Parathyroid adenoma (tissue), 2 donors: ENCODE data around the gene LZTFL1.

Source experiments
- H2AFZ ChIP-seq: fragments of 300-600 bp; sonication (generic); one replicate; pipeline ENCODE4 v1.7.0; 2017; ENCODE audit warnings: antibody characterized with exemption, mild to moderate bottlenecking
- H3K27ac ChIP-seq: fragments of 300-600 bp; sonication (generic); one replicate; pipeline ENCODE4 v1.7.0; 2017
- H3K27me3 ChIP-seq: fragments of 300-600 bp; sonication (generic); one replicate; pipeline ENCODE4 v1.7.0; 2017; ENCODE audit warnings: low read length; ENCODE audit not compliant: control insufficient read depth, insufficient read depth
- H3K36me3 ChIP-seq: fragments of 300-600 bp; sonication (generic); one replicate; pipeline ENCODE4 v1.7.0; 2017; ENCODE audit warnings: low read length; ENCODE audit not compliant: control insufficient read depth, insufficient read depth
- H3K4me1 ChIP-seq: fragments of 300-600 bp; sonication (generic); one replicate; pipeline ENCODE4 v1.7.0; 2017; ENCODE audit warnings: control low read depth
- H3K4me2 ChIP-seq: fragments of 300-600 bp; sonication (generic); one replicate; pipeline ENCODE4 v1.7.0; 2017; ENCODE audit warnings: low read length
- H3K4me3 ChIP-seq: fragments of 300-600 bp; sonication (generic); one replicate; pipeline ENCODE4 v1.7.0; 2017; ENCODE audit warnings: low read depth, low read length
- H3K79me2 ChIP-seq: fragments of 300-600 bp; sonication (generic); one replicate; pipeline ENCODE4 v1.7.0; 2017; ENCODE audit warnings: control low read depth
- H3K9ac ChIP-seq: fragments of 300-600 bp; sonication (generic); one replicate; pipeline ENCODE4 v1.7.0; 2017; ENCODE audit warnings: mild to moderate bottlenecking
- H3K9me3 ChIP-seq: fragments of 300-600 bp; sonication (generic); one replicate; pipeline ENCODE4 v1.7.0; 2017; ENCODE audit warnings: low read length; ENCODE audit not compliant: control insufficient read depth
- TF ChIP-seq, protein P1 (sequence below): fragments of 300-600 bp; sonication (generic); IDR thresholded peaks from one replicate; pipeline ENCODE4 v1.7.0; 2017; ENCODE audit warnings: antibody characterized with exemption, mild to moderate bottlenecking
- donor health status: primary hyperparathyroidism.

Gene LZTFL1

GRCh38 chr3:45868213-45868612 is 26.3 kb upstream of the LZTFL1 start:
- H3K9me3 ChIP-seq = no peaks in the 10 kb centered on the region
- no peaks in the 10 kb centered on the region for H3K36me3 ChIP-seq
- no peak overlapping the region for H3K9ac ChIP-seq
- no peak overlapping the region for H3K4me2 ChIP-seq
- no peak overlapping the region for H3K27ac ChIP-seq
- H3K4me1 ChIP-seq = no peaks in the 10 kb centered on the region
- TF ChIP-seq, protein P1, sequence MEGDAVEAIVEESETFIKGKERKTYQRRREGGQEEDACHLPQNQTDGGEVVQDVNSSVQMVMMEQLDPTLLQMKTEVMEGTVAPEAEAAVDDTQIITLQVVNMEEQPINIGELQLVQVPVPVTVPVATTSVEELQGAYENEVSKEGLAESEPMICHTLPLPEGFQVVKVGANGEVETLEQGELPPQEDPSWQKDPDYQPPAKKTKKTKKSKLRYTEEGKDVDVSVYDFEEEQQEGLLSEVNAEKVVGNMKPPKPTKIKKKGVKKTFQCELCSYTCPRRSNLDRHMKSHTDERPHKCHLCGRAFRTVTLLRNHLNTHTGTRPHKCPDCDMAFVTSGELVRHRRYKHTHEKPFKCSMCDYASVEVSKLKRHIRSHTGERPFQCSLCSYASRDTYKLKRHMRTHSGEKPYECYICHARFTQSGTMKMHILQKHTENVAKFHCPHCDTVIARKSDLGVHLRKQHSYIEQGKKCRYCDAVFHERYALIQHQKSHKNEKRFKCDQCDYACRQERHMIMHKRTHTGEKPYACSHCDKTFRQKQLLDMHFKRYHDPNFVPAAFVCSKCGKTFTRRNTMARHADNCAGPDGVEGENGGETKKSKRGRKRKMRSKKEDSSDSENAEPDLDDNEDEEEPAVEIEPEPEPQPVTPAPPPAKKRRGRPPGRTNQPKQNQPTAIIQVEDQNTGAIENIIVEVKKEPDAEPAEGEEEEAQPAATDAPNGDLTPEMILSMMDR = no peak
- no peaks in the 10 kb centered on the region for H3K79me2 ChIP-seq
- no peaks in the 10 kb centered on the region for H3K27me3 ChIP-seq
- H2AFZ ChIP-seq = no peak overlapping the region
- no peak overlapping the region for H3K4me3 ChIP-seq

GRCh38 chr3:45865563-45865962 is 23.6 kb upstream of the LZTFL1 start:
- TF ChIP-seq, protein P1 = no peak
- Histone ChIP-seq H3K9me3 (no peaks in the 10 kb centered on the region), H2AFZ (no peak overlapping the region), H3K36me3 (no peaks in the 10 kb centered on the region), H3K79me2 (no peaks in the 10 kb centered on the region), H3K4me2 (no peak overlapping the region), H3K4me3 (no peak overlapping the region), H3K27me3 (no peaks in the 10 kb centered on the region), H3K27ac (no peak overlapping the region), H3K9ac (no peak overlapping the region), H3K4me1 (no peaks in the 10 kb centered on the region)

DNA sequence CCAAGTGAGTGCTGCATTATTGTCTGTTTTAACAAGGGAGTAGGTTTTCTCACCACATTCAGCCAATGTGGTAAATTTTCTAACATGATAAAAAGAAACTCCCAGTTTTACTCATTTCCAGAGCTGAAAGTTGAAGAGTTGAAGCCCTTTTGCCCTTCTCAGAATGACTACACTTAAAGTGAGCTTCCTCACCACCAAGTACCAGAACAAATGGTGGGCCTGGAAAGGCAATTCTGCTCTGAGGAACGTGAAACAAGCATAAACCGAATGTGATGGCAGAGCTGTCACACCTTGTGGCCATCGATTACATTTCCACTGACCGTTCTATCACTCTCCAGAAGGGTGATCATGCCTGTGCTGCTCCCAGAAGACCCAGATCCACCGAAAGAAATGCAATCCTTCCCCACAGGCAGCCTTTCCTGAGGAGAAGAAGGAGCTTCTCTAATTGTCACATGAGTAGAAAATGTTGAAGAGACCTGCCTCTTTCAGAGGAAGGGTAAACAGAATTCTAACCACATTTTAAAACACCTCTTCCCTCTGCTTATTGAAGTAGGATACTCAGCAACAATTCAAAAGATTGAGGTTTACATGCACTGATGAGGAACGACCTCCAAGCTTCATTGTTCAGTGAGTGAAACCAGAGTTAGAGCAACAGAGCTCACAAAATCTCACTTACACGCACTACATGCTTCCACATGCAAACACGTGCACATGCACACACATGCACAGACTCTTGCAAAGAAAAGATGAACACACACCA is 23.0 kb upstream of the LZTFL1 start:
- H3K27me3 ChIP-seq = no peaks in the 10 kb centered on the region
- H3K36me3 ChIP-seq = no peaks in the 10 kb centered on the region
- no peak overlapping the region for H3K27ac ChIP-seq
- H3K9me3 ChIP-seq = no peaks in the 10 kb centered on the region
- H2AFZ ChIP-seq = no peak overlapping the region
- H3K4me1 ChIP-seq = no peaks in the 10 kb centered on the region
- no peak overlapping the region for H3K9ac ChIP-seq
- TF ChIP-seq, protein P1 = no peak
- no peaks in the 10 kb centered on the region for H3K79me2 ChIP-seq
- H3K4me2 ChIP-seq = no peak overlapping the region
- H3K4me3 ChIP-seq = no peak overlapping the region

DNA sequence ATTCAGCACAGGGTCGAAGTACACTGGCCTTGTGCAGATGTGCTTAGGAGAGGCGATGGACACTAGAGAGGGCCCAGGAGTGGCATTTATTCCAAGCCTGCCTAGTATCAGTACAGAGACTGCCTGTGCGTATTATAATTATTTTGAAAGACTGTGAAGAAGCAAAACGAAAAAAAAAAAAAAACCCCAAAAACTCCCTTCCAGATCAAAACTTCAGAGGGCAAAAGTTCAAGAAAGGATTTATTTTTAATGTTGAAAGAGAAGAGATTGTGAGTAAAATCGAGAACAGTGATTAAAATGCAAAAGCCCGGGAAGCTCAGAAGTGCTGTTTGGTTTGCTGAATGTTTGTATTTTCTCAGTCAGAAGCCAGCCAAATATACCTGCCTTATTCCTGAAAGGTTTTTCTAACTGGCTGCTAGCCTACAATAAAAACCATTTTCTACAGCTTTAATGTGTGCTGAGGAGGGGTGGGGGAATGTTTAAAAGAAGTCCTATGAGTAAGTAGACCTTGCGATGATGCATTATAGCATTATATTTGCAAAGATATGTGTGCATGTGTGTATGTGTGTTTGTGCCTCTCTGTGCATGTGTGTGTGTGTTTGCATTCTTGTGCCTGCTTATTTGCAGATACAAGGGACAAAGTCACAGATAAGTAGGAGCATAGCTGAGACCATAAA is 19.3 kb upstream of the LZTFL1 start:
- Histone ChIP-seq H3K9ac (no peak overlapping the region), H3K4me1 (no peaks in the 10 kb centered on the region), H3K36me3 (no peaks in the 10 kb centered on the region), H3K4me2 (no peak overlapping the region), H3K4me3 (no peak overlapping the region), H3K9me3 (no peaks in the 10 kb centered on the region), H2AFZ (no peak overlapping the region), H3K79me2 (no peaks in the 10 kb centered on the region), H3K27me3 (no peaks in the 10 kb centered on the region), H3K27ac (no peak overlapping the region)
- TF ChIP-seq, protein P1 = no peak
